GM06990 (cell line): ENCODE data around the gene CXCL12.

Experiments used
- DNase-seq: peaks from one replicate; pipeline ENCODE4 v3.0.0-alpha.2; 2011; ENCODE audit not compliant: insufficient read length; ENCODE audit errors: extremely low read depth
- H3K27me3 ChIP-seq: replicated peaks from 2 replicates; pipeline ENCODE4 v1.6.0; 2011; ENCODE audit warnings: low read length; ENCODE audit not compliant: control insufficient read depth, insufficient read depth
- H3K36me3 ChIP-seq: 2 replicates; pipeline ENCODE4 v1.5.1; 2011; ENCODE audit warnings: low read length; ENCODE audit not compliant: control insufficient read depth, insufficient read depth
- H3K4me3 ChIP-seq: replicated peaks from 2 replicates; pipeline ENCODE4 v1.5.1; 2011; ENCODE audit warnings: low read depth, mild to moderate bottlenecking, control low read depth, low read length
- TF ChIP-seq, protein P1 (sequence below): IDR thresholded peaks from 2 replicates; pipeline ENCODE4 v1.5.1; 2011; ENCODE audit warnings: low read length, control low read depth, mild to moderate bottlenecking, inconsistent platforms; ENCODE audit not compliant: insufficient read depth, poor library complexity, severe bottlenecking

Gene CXCL12

DNA sequence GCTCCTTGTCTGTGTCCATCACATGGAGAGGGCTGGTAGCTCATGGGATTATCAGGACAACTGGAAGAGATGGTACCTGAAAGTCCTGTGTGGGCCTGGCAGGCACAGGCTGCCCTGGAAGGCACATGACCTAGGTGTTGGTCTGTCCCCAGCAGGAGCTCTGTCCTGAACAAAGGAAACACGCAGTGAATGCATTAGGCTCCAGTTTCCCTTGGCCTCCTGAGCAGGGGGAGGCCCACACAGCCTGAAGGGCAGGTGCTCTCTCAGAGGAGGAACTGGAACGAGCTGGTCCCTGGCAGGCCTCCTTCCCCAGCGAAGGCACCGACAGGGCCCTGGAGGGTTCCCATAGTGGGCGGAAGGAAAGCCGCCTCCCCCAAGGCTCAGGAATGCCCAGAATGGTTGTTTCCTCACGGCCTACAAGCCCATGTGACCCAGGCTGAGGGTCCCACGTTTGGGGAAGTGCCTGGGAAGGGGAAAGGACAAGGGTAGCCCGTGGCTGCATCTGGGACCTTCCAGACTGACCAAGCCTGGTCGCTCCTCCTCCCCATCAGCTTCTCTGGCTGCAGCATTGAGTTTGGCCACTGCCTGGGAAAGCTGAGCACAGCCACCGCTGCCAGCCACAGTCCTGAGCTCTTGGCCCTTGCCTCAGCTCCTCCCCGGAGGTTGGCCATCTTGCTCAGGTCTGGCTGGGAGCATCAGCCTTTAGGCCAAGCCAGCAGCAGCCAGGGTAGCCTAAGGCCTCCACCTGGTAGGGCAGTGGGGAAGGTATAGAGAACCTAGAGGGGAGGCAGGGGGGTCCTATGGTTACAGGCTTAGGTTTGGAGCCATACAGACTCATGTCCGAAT, 21.8 kb downstream of the CXCL12 start:
- TF ChIP-seq, protein P1, sequence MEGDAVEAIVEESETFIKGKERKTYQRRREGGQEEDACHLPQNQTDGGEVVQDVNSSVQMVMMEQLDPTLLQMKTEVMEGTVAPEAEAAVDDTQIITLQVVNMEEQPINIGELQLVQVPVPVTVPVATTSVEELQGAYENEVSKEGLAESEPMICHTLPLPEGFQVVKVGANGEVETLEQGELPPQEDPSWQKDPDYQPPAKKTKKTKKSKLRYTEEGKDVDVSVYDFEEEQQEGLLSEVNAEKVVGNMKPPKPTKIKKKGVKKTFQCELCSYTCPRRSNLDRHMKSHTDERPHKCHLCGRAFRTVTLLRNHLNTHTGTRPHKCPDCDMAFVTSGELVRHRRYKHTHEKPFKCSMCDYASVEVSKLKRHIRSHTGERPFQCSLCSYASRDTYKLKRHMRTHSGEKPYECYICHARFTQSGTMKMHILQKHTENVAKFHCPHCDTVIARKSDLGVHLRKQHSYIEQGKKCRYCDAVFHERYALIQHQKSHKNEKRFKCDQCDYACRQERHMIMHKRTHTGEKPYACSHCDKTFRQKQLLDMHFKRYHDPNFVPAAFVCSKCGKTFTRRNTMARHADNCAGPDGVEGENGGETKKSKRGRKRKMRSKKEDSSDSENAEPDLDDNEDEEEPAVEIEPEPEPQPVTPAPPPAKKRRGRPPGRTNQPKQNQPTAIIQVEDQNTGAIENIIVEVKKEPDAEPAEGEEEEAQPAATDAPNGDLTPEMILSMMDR: no peak
- Histone ChIP-seq H3K4me3 (no peak overlapping the region), H3K27me3 (peaks cover 1% of the 10 kb centered on the region), H3K36me3 (no peaks in the 10 kb centered on the region)
- DNase-seq: no peak

DNA sequence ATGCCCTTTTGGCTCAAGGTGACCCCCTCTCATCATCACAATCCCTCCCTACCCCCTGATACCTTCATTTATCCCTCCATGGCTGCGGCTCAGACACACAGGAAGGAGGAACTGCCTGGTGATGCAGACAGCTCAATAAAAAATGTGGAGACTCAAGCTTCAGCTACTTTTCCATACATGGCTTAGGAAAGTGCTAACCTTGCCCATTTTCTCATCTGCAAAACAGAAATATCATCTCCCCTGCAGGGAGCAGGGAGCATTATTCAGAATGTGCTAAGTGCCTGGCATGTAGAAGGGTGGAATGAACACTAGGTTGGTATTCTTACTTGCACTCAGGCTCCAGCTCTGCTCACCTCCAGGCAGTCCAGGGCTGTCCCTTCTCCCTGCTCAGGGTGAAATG, 23.8 kb downstream of the CXCL12 start:
- no peak for DNase-seq
- H3K27me3 ChIP-seq: no peaks in the 10 kb centered on the region
- no peak overlapping the region for H3K4me3 ChIP-seq
- H3K36me3 ChIP-seq: no peaks in the 10 kb centered on the region
- TF ChIP-seq, protein P1: no peak

DNA sequence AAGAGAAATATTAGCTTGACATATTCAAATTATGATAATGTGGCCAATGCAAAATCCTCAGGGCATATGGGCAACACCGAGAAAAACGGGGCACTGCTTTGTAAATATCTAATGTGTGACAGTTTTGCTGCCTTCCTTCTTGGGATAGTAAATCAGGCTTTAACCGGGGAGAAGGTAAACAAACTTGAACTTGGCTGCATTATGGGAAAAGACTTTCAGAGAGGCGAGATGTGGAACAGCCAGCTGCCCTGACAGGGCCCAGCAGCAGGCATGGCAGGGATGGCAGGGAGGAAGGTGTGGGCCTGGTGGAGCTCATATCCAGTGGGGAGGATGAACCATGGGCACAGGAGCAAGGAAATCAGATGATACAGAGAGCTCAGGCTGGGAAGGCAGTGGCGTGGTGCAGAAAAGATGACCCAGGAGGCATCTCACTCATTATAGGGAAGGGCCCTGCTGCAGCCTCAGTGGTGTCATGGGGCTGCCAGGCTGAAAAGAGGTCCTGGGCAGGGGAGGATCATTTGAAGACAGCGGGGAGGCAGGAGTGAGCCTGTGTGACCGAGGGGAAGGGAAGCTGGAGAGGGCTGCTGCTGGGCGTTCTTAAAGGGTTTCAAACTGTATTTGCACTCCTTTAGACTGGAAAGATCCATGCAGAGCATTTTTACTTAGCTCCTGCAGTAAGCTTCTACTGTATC, 26.7 kb downstream of the CXCL12 start:
- H3K36me3 ChIP-seq: no peaks in the 10 kb centered on the region
- H3K27me3 ChIP-seq: no peaks in the 10 kb centered on the region
- H3K4me3 ChIP-seq: no peak overlapping the region
- DNase-seq: no peak
- TF ChIP-seq, protein P1: no peak

DNA sequence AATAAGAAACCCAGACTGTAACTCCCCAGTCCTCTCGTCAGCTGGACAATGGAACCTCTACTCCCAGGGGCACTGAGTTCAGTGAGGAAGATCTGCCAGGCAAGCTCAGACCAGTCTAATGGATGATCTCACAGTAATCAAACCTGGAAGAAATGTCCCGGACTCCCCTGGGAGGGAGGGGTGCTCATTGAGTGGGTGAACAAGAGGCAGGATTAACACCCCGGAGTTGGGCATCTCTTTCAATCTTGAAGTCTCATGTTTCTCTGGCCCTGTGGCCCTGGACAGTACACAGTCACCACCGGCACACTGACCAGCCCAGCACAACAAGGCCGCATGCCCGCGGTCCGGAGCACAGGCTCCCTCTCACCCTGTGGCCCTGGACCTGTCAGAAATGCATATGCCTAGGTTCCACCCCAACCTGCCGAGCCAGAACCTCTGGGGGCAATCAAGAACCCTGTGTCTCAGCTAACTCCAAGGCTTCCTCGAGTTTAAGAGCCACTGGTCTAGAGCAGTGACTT, 27.8 kb downstream of the CXCL12 start:
- Histone ChIP-seq H3K4me3 (no peak overlapping the region), H3K27me3 (no peaks in the 10 kb centered on the region), H3K36me3 (no peaks in the 10 kb centered on the region)
- no peak for DNase-seq
- TF ChIP-seq, protein P1: no peak

DNA sequence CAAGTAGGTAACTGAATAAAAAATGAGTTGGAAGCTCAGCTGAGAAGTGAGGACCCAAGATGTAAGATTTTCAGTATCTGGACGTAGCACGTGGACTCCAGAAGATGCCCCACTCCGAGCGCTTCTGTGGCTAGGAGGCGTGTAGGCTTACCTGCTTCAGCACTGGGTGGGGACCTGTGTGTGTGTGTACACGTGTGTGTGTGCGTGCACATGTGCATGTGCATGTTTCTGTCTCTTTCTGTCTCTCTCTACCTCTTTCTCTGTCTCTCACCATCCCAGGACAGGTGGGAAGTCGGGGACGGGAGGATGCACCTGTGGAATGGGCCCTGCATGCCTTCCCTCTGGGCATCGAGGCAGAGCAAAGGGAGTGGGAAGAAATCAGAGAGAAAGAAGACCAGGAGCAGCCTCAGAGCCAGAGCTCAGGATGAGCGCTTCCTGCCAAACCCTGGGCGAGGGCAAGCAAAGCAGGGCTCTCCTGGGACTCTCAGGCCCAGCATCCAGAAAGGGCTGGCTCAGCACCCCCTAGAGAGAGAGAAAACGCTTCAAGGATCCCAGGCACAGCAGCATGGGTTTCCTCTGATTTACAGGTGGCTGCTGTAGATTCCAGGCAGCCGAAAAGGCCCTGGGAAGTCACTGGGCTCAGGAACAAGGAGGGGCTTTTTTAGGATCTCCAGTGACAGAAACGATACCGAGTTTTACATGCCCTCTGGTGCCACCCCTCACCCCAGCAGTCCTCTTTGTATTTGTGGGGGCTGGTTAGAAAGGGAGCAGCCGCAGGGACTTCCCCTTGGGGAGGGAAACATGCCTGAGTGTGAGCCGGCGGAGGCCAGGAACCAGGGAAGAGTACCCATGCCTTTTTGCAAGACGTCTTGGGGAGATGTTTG, 28.5 kb downstream of the CXCL12 start:
- Histone ChIP-seq H3K27me3 (no peaks in the 10 kb centered on the region), H3K4me3 (no peak overlapping the region), H3K36me3 (no peaks in the 10 kb centered on the region)
- DNase-seq: no peak
- TF ChIP-seq, protein P1: no peak
